Naive thymus-derived CD8-positive, alpha-beta T cell (primary cell): ENCODE results near the gene HES5. TPM values are rescaled to one million over a fixed set of nuclear protein-coding genes. Genes with fewer than 3 reads are reported as not detected.

Experiments
- ATAC-seq, 2 donors: fragments of 150-1000 bp; cut with Tn5 transposase in 1 of 2; sonication (Bioruptor Pico), chemical (Tn5 transposase) in 1 of 2; 1 replicate in 1 of 2; 2 replicates in 1 of 2; pipeline ENCODE4 v1.10.0; 2021; ENCODE audit warnings: mild to moderate bottlenecking in 2 of 2, moderate library complexity in 2 of 2
- POLR2A ChIA-PET: fragments of 350-600 bp; sonication (Branson Sonifier 250); formaldehyde crosslinking; loops from one replicate; lab custom pipeline; 2021; ENCODE audit warnings: antibody characterized with exemption; lab: Charles Lee
- DNase-seq, 10 donors: peaks; one replicate each; pipeline versions ENCODE4 v3.0.0 to v3.0.0-alpha.2; 2020 to 2022
- H3K27ac Mint-ChIP-seq, 10 donors: one replicate each; pipeline ENCODE4 v1.8.0; 2020 to 2022; ENCODE audit warnings: mild to moderate bottlenecking in 10 of 10, mixed read lengths in 10 of 10, moderate library complexity in 4 of 10, inconsistent platforms in 1 of 10
- H3K27me3 Mint-ChIP-seq, 5 donors: one replicate each; pipeline ENCODE4 v1.8.0; 2021 to 2022; ENCODE audit warnings: mixed read lengths in 5 of 5
- H3K36me3 Mint-ChIP-seq, 3 donors: one replicate each; pipeline ENCODE4 v1.8.0; 2020 to 2022; ENCODE audit warnings: mixed read lengths in 3 of 3, mild to moderate bottlenecking in 2 of 3, inconsistent platforms in 1 of 3
- H3K4me1 Mint-ChIP-seq, 4 donors: one replicate each; pipeline ENCODE4 v1.8.0; 2021 to 2022; ENCODE audit warnings: mixed read lengths in 4 of 4
- H3K4me3 Mint-ChIP-seq, 10 donors: one replicate each; pipeline ENCODE4 v1.8.0; 2020 to 2022; ENCODE audit warnings: mild to moderate bottlenecking in 10 of 10, mixed read lengths in 10 of 10, moderate library complexity in 6 of 10, inconsistent platforms in 1 of 10
- H3K9me3 Mint-ChIP-seq, 9 donors: one replicate each; pipeline ENCODE4 v1.8.0; 2020 to 2022; ENCODE audit warnings: mixed read lengths in 9 of 9, mild to moderate bottlenecking in 3 of 9, inconsistent platforms in 1 of 9, moderate library complexity in 1 of 9
- polyA plus RNA-seq, 3 donors: library from polyadenylated mRNA; unstranded; fragments of 300-500 nt; fragmentation: Illumina TruSeq; gene quantifications; one replicate each; pipeline ENCODE4 v1.2.3, GENCODE V29; 2021
- total RNA-seq, 8 experiments: library from RNA in 2 of 8; stranded (reverse) in 2 of 8; gene quantifications; one replicate each; pipeline ENCODE4 v1.2.3 and lab custom pipeline; 2021 to 2026

HES5 gene
- total and polyA plus RNA-seq, 5 experiments from 2014 or later = 0.30 TPM; not detected in 4

DNA sequence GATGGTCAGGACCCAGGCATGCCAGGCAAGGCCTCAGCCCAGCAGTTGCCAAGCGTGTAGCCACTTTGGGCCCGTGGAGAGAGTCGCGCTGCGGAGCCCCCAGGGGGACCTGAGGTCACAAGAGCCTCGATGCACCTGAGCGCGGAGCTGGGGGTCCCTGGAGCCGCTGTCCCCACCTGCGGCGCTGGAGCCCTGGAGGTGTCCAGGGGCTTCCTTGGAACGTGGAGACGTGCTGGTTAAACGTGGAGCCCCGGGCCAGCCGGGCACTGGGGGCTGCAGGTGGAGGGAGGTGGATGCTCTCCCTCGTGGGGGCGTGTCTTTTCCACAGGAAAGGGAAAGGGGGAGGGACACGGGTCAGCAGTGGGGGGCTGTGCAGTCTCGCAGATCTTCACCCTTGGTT lies 50.9 kb downstream of the HES5 start:
- POLR2A ChIA-PET = interaction anchor here (1.6 kb wide), 1 partner anchor 9 kb away, joined by 5 read pairs; no protein-coding TSS in a partner anchor
- DNase-seq (no peak), ATAC-seq (no peak)
- Mint-ChIP-seq H3K4me1 (peaks cover 0 to 3% (median 1%) of the 10 kb centered on the region in 4 donors), H3K36me3 (no peaks in the 10 kb centered on the region), H3K27me3 (no peaks in the 10 kb centered on the region), H3K9me3 (no peaks in the 10 kb centered on the region), H3K27ac (no peak overlapping the region), H3K4me3 (no peak overlapping the region)

Other genes with a start within 250 kb of the HES5 start
- gene MORN1, start 138.7 kb downstream of the HES5 start, total RNA-seq = 10 to 100 TPM; 14.5 to 18.8 TPM
- 1 to 10 TPM; 4.3 to 7.1 (median 5.0) TPM for gene MORN1, start 138.7 kb downstream of the HES5 start, polyA plus RNA-seq
- 100 to 1,000 TPM; 131 to 139 TPM for gene RER1, start 138.4 kb downstream of the HES5 start, total RNA-seq
- 100 to 1,000 TPM; 118 to 146 (median 126) TPM for gene RER1, start 138.4 kb downstream of the HES5 start, polyA plus RNA-seq
- gene PEX10, start 117.7 kb downstream of the HES5 start, total RNA-seq = 10 to 100 TPM; 15.5 to 20.1 TPM
- gene PEX10, start 117.7 kb downstream of the HES5 start, polyA plus RNA-seq = 10 to 100 TPM in 1 of 3 donors, 1 to 10 TPM in 2; 7.5 to 10.4 (median 9.1) TPM
- gene PLCH2, start 54.0 kb downstream of the HES5 start, total RNA-seq = 10 to 100 TPM; 14.8 to 16.4 TPM
- under 1 TPM; 0.37 to 0.52 (median 0.37) TPM for gene PLCH2, start 54.0 kb downstream of the HES5 start, polyA plus RNA-seq
- gene PANK4, start 3.7 kb downstream of the HES5 start, total RNA-seq = 100 to 1,000 TPM; 149 to 155 TPM
- 10 to 100 TPM in 2 of 3 donors, 1 to 10 TPM in 1; 9.0 to 31.7 (median 13.4) TPM for gene PANK4, start 3.7 kb downstream of the HES5 start, polyA plus RNA-seq
- gene TNFRSF14, start 26.1 kb upstream of the HES5 start, total RNA-seq = 100 to 1,000 TPM; 187 to 190 TPM
- gene TNFRSF14, start 26.1 kb upstream of the HES5 start, polyA plus RNA-seq = 10 to 100 TPM; 45.8 to 61.6 (median 48.9) TPM
- gene PRXL2B, start 56.5 kb upstream of the HES5 start, total RNA-seq = 10 to 100 TPM; 39.6 to 45.4 TPM
- gene PRXL2B, start 56.5 kb upstream of the HES5 start, polyA plus RNA-seq = 10 to 100 TPM; 20.6 to 37.5 (median 27.4) TPM
- 1 to 10 TPM; 2.5 to 3.3 TPM for gene MMEL1, start 102.8 kb upstream of the HES5 start, total RNA-seq
- gene MMEL1, start 102.8 kb upstream of the HES5 start, polyA plus RNA-seq = 10 to 100 TPM in 1 of 3 donors, 1 to 10 TPM in 2; 6.0 to 18.9 (median 9.6) TPM